Measurements from ENCODE around the gene CENPK.

DNA sequence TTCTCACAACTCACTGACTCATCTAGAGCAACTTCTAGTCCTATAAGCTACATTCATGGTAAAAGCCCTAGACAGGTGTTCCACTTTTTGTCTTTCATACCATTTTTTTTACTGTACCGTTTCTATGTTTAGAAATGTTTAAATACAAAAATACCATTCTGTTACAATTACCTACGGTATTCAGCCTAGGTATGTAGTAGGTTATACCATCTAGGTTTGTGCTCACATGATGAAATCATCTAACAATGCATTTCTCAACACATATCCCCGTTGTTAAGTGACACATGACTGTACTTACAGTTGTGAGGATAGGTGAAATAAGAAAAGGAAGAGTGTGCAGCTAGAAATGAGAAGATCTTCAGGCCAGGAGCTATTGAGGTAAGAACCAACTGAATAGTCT, 6.2 kb downstream of the CENPK start:
- TF ChIP-seq ZKSCAN3 (CRISPR knock-in tag; IDR thresholded peaks at IDR 0.05), result no peak
- no peak for TF ChIP-seq EZH2 (IDR thresholded peaks at IDR 0.05; ENCODE audit: borderline replicate concordance, low read depth, low read length)
- TF ChIP-seq POLR2A (conservative IDR thresholded peaks at IDR 0.05), result no peak
- TF ChIP-seq, protein P1, sequence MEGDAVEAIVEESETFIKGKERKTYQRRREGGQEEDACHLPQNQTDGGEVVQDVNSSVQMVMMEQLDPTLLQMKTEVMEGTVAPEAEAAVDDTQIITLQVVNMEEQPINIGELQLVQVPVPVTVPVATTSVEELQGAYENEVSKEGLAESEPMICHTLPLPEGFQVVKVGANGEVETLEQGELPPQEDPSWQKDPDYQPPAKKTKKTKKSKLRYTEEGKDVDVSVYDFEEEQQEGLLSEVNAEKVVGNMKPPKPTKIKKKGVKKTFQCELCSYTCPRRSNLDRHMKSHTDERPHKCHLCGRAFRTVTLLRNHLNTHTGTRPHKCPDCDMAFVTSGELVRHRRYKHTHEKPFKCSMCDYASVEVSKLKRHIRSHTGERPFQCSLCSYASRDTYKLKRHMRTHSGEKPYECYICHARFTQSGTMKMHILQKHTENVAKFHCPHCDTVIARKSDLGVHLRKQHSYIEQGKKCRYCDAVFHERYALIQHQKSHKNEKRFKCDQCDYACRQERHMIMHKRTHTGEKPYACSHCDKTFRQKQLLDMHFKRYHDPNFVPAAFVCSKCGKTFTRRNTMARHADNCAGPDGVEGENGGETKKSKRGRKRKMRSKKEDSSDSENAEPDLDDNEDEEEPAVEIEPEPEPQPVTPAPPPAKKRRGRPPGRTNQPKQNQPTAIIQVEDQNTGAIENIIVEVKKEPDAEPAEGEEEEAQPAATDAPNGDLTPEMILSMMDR (IDR thresholded peaks at IDR 0.05 in 2 of 3, conservative IDR thresholded peaks at IDR 0.05 in 1 of 3; ENCODE audit: insufficient read depth in 2 of 3, low read depth in 1 of 3, low read length in 3 of 3), result no peak
- TF ChIP-seq SP2 (IDR thresholded peaks at IDR 0.05; ENCODE audit: extremely low read depth, low read depth, low read length, poor library complexity, severe bottlenecking), result no peak
- TF ChIP-seq, protein P2, sequence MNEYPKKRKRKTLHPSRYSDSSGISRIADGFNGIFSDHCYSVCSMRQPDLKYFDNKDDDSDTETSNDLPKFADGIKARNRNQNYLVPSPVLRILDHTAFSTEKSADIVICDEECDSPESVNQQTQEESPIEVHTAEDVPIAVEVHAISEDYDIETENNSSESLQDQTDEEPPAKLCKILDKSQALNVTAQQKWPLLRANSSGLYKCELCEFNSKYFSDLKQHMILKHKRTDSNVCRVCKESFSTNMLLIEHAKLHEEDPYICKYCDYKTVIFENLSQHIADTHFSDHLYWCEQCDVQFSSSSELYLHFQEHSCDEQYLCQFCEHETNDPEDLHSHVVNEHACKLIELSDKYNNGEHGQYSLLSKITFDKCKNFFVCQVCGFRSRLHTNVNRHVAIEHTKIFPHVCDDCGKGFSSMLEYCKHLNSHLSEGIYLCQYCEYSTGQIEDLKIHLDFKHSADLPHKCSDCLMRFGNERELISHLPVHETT (CRISPR knock-in tag; conservative IDR thresholded peaks at IDR 0.05 in 1 of 2, IDR thresholded peaks at IDR 0.05 in 1 of 2), result no peak
- TF ChIP-seq ZNF431 (CRISPR knock-in tag; IDR thresholded peaks at IDR 0.05), result no peak
- no peak for TF ChIP-seq CBX1 (IDR thresholded peaks at IDR 0.05; ENCODE audit: low read depth)
- TF ChIP-seq JUNB (CRISPR knock-in tag; conservative IDR thresholded peaks at IDR 0.05), result no peak
- no peak for TF ChIP-seq ZNF274 (IDR thresholded peaks at IDR 0.05; ENCODE audit: borderline replicate concordance, low read depth, low read length)

Measured in K562 (cell line).